Heart left ventricle (tissue), 16 donors: ENCODE data around the gene PLCL1. TPM values are rescaled to one million over a fixed set of nuclear protein-coding genes. Genes with fewer than 3 reads are reported as not detected.
A peak's percentile ranks its signal among the peaks of the same experiment; 100 is the strongest.

Experiments
- ATAC-seq, 4 donors: fragments of 200-7000 bp; cut with Tn5 transposase; one replicate each; pipeline ENCODE4 v1.9.1; 2020 to 2022; ENCODE audit warnings: moderate library complexity in 4 of 4, mild to moderate bottlenecking in 3 of 4, moderate number of reproducible peaks in 1 of 4
- DNase-seq, 5 donors: peaks; one replicate each; pipeline ENCODE4 v3.0.0-alpha.2; 2020
- H3K27ac ChIP-seq, 12 donors: fragments of 200-600 bp; sonication (generic) in 4 of 12; one replicate each; pipeline versions ENCODE4 v1.5.0 to v1.8.0; 2016 to 2022; ENCODE audit warnings: mild to moderate bottlenecking in 2 of 12
- H3K27me3 ChIP-seq, 9 donors: fragments of 200-600 bp; sonication (generic) in 2 of 9; one replicate each; pipeline versions ENCODE4 v1.5.1 to v1.8.0; 2016 to 2022; ENCODE audit warnings: mild to moderate bottlenecking in 3 of 9
- H3K36me3 ChIP-seq, 9 donors: fragments of 200-600 bp; sonication (generic) in 2 of 9; one replicate each; pipeline versions ENCODE4 v1.5.0 to v1.8.0; 2018 to 2022; ENCODE audit warnings: mild to moderate bottlenecking in 2 of 9
- H3K4me1 ChIP-seq, 12 donors: fragments of 200-600 bp; sonication (generic) in 4 of 12; one replicate each; pipeline versions ENCODE4 v1.5.0 to v1.8.0; 2016 to 2022; ENCODE audit warnings: mild to moderate bottlenecking in 3 of 12
- H3K4me3 ChIP-seq, 12 donors: fragments of 200-600 bp; sonication (generic) in 4 of 12; one replicate each; pipeline versions ENCODE4 v1.5.0 to v1.8.0; 2017 to 2022; ENCODE audit warnings: mild to moderate bottlenecking in 9 of 12, moderate library complexity in 4 of 12
- H3K9me3 ChIP-seq, 12 donors: fragments of 200-600 bp; sonication (generic) in 4 of 12; one replicate each; pipeline versions ENCODE4 v1.5.0 to v1.8.0; 2016 to 2022; ENCODE audit warnings: mild to moderate bottlenecking in 1 of 12
- CTCF ChIP-seq, 12 donors: fragments of 200-600 bp; sonication (generic) in 4 of 12; IDR thresholded peaks; one replicate each; pipeline versions ENCODE4 v1.5.0 to v1.8.0; 2018 to 2022; ENCODE audit warnings: antibody characterized with exemption in 12 of 12, mild to moderate bottlenecking in 5 of 12
- POLR2A ChIP-seq, 2 donors: fragments of 450-650 bp; IDR thresholded peaks; one replicate each; pipeline ENCODE4 v1.6.1; 2017; ENCODE audit warnings: antibody characterized with exemption in 2 of 2, mild to moderate bottlenecking in 2 of 2, moderate library complexity in 2 of 2
- WGBS, 4 donors: extraction: QIAGEN DNeasy Blood & Tissue Kit in 2 of 4; methylation state at CpG; one replicate each; pipeline versions ENCODE4 v1.1.5 to v1.1.7; 2013 to 2018; 5-methylcytosine and 5-hydroxymethylcytosine counted together
- intact Hi-C, 10 donors: fragments of 100-400 bp; cut with DNase I; formaldehyde crosslinking; loops; one replicate each; pipeline versions ENCODE4 v1.11.1 to v1.14.2; 2022
- polyA plus RNA-seq, 2 donors: library from polyadenylated mRNA; stranded (reverse); fragments of 200-250 nt; gene quantifications; one replicate each; pipeline ENCODE4 v1.2.3, GENCODE V29; 2013
- total RNA-seq, 9 donors: library from RNA; depleted of rRNA in 2 of 9; stranded (reverse); fragments of >200 nt in 2 of 9; fragmentation: NEBNext Ultra II Directional in 3 of 9; extraction: Animal tissue kit (Norgen Biotek cat#: 25700) in 3 of 9; gene quantifications; one replicate each; pipeline versions ENCODE4 v1.1.0 to v1.2.4, GENCODE V29; 2016 to 2023
- donor health status: ischemic (EF 13 %, LVEDD 7.1; RV severe dilation, severe dysfunction).
- donor health status: healthy with polysubstance abuse.
- donor health status: DM: no; HTN: yes; CAD: no.
- donor health status: DM: no; HTN: no; CAD: no.
- donor health status: ischemic (EF 25% LVEDD 6.9; RV normal size, moderate dysfunction).
- donor health status: ischemic (EF 25% LVEDD 5.7; RV mildly dilated, moderate dysfunction).
- donor health status: healthy.
- donor health status: DM: yes; HTN: yes; CAD: no.
- donor health status: ischemic (EF 35%, LVEDD 5.7; RV mildly dilated, moderate dysfunction).
- donor health status: nonischemic (EF 11% LVEDD 7.7; RV severe dilation, severe dysfunction).
- donor health status: DM: yes; HTN: yes; CAD: no.
- donor health status: PGD.
- donor health status: ischemic (EF 29% LVEDD 5.4; RV normal size, mild dysfunction).
- donor health status: nonischemic (EF 23%, LVEDD 6.1; RV moderate dilation, normal function).

Gene PLCL1
- total and polyA plus RNA-seq, 11 donors = 22.0 to 126 (median 90.4) TPM

GRCh38 chr2:197911667-197912066, 107.3 kb downstream of the PLCL1 start:
- intact Hi-C loops = no loop called here
- no peak for TF ChIP-seq CTCF (IDR thresholded peaks at IDR 0.05)
- no peak for TF ChIP-seq POLR2A (IDR thresholded peaks at IDR 0.05)
- no peak overlapping the region for H3K4me3 ChIP-seq
- no peak overlapping the region for H3K27ac ChIP-seq
- no peak for ATAC-seq
- no peak for DNase-seq
- no peaks in the 10 kb centered on the region for H3K9me3 ChIP-seq
- 71 to 95% (median 76%) methylated on average over 3 of the region's 3 CpGs for WGBS, 4 donors
- no peaks in the 10 kb centered on the region for H3K27me3 ChIP-seq
- peaks cover 0 to 63% (median 41%) of the 10 kb centered on the region in 12 donors for H3K4me1 ChIP-seq
- H3K36me3 ChIP-seq = no peaks in the 10 kb centered on the region

- peaks cover 0 to 62% (median 40%) of the 10 kb centered on the region in 12 donors for H3K4me1 ChIP-seq
- no peaks in the 10 kb centered on the region for H3K27me3 ChIP-seq
- ATAC-seq (no peak), DNase-seq (no peak)
- no peak overlapping the region for H3K27ac ChIP-seq
- WGBS, 4 donors = 66 to 73% (median 71%) methylated on average over 3 of the region's 3 CpGs
- TF ChIP-seq CTCF (IDR thresholded peaks at IDR 0.05) (no peak), POLR2A (IDR thresholded peaks at IDR 0.05) (no peak)
- intact Hi-C loops = no loop called here
- H3K36me3 ChIP-seq = no peaks in the 10 kb centered on the region
- H3K4me3 ChIP-seq = no peak overlapping the region
- no peaks in the 10 kb centered on the region for H3K9me3 ChIP-seq
Measured at GRCh38 chr2:197913084-197913483, 108.7 kb downstream of the PLCL1 start.

- intact Hi-C loops = no loop called here
- Histone ChIP-seq H3K27me3 (no peaks in the 10 kb centered on the region), H3K27ac (no peak overlapping the region), H3K9me3 (no peaks in the 10 kb centered on the region), H3K4me3 (no peak overlapping the region), H3K36me3 (no peaks in the 10 kb centered on the region), H3K4me1 (peaks cover 0 to 58% (median 35%) of the 10 kb centered on the region in 12 donors)
- no peak for TF ChIP-seq CTCF (IDR thresholded peaks at IDR 0.05)
- no peak for TF ChIP-seq POLR2A (IDR thresholded peaks at IDR 0.05)
- ATAC-seq = peak in 3 of 4 donors; percentile 27 to 36 (median 32)
- DNase-seq = no peak
- WGBS, 4 donors = 57 to 65% (median 61%) methylated on average over 2 of the region's 2 CpGs
Measured at GRCh38 chr2:197914778-197915177, 110.4 kb downstream of the PLCL1 start.

- Histone ChIP-seq H3K27ac (peak overlapping the region in 1 of 12 donors; percentile 25), H3K4me3 (no peak overlapping the region), H3K27me3 (no peaks in the 10 kb centered on the region), H3K4me1 (peaks cover 0 to 62% (median 38%) of the 10 kb centered on the region in 12 donors), H3K36me3 (no peaks in the 10 kb centered on the region), H3K9me3 (no peaks in the 10 kb centered on the region)
- intact Hi-C loops = no loop called here
- peak in 2 of 4 donors; percentile 58 to 64 for ATAC-seq
- WGBS, 4 donors = 38 to 50% (median 43%) methylated on average over 3 of the region's 3 CpGs
- TF ChIP-seq CTCF (IDR thresholded peaks at IDR 0.05) (no peak), POLR2A (IDR thresholded peaks at IDR 0.05) (no peak)
- DNase-seq = no peak
Measured at GRCh38 chr2:197915548-197916265, 111.3 kb downstream of the PLCL1 start.
